Left ventricle myocardium inferior (tissue), 1 donor: Measurements from ENCODE around the gene CEP41. TPM values are rescaled to one million over a fixed set of nuclear protein-coding genes. Genes with fewer than 3 reads are reported as not detected.

Experiments
- DNase-seq: peaks from one replicate; pipeline ENCODE4 v3.0.0-alpha.2; 2020
- H3K27ac ChIP-seq: fragments of 200-600 bp; replicated peaks from 2 replicates; pipeline ENCODE4 v1.8.0; 2021
- H3K27me3 ChIP-seq: fragments of 200-600 bp; 2 replicates; pipeline ENCODE4 v1.8.0; 2021; ENCODE audit warnings: low read depth
- H3K36me3 ChIP-seq: fragments of 200-600 bp; 2 replicates; pipeline ENCODE4 v1.8.0; 2021
- H3K4me1 ChIP-seq: fragments of 200-600 bp; 2 replicates; pipeline ENCODE4 v1.8.0; 2021
- H3K4me3 ChIP-seq: fragments of 200-600 bp; 2 replicates; pipeline ENCODE4 v1.8.0; 2021; ENCODE audit warnings: mild to moderate bottlenecking, moderate library complexity
- H3K9me3 ChIP-seq: fragments of 200-600 bp; replicated peaks from 2 replicates; pipeline ENCODE4 v1.8.0; 2021
- intact Hi-C: fragments of 100-400 bp; cut with micrococcal nuclease; formaldehyde crosslinking; loops from one replicate; pipeline ENCODE4 v1.11.0; 2022
- total RNA-seq: library from RNA; stranded (reverse); fragmentation: NEBNext Ultra II Directional; extraction: Animal tissue kit (Norgen Biotek cat#: 25700); gene quantifications from one replicate; pipeline ENCODE4 v1.2.1, GENCODE V29; 2021
- TF ChIP-seq, protein P1 (sequence below): fragments of 200-600 bp; IDR thresholded peaks from 2 replicates; pipeline ENCODE4 v1.8.0; 2021; ENCODE audit warnings: antibody characterized with exemption, mild to moderate bottlenecking, borderline replicate concordance
- donor health status: DM: no; HTN: yes; CAD: no; lungs with severe emphysema.

The CEP41 gene
- total RNA-seq, 1 donor from 2014 or later = 5.8 TPM

DNA sequence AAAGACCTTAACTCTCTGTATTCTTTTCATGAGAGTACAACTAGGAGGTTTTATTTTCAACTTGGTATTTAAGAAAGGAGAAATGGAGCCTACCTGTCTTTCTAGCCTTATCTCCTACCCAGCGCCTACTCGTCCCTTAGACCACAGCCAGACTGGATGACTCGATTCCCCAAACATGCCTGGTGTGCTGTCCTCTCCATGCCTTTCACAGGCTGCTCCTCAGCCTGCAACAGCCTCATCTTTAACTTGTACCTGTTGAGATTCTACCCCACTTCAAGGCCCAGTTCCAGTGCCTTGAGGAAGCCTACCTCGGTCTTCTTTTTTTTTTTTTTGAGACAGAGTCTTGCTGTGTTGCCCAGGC is 31.1 kb downstream of the CEP41 start:
- H3K4me1 ChIP-seq = peaks cover 7% of the 10 kb centered on the region
- intact Hi-C loops = no loop called here

DNA sequence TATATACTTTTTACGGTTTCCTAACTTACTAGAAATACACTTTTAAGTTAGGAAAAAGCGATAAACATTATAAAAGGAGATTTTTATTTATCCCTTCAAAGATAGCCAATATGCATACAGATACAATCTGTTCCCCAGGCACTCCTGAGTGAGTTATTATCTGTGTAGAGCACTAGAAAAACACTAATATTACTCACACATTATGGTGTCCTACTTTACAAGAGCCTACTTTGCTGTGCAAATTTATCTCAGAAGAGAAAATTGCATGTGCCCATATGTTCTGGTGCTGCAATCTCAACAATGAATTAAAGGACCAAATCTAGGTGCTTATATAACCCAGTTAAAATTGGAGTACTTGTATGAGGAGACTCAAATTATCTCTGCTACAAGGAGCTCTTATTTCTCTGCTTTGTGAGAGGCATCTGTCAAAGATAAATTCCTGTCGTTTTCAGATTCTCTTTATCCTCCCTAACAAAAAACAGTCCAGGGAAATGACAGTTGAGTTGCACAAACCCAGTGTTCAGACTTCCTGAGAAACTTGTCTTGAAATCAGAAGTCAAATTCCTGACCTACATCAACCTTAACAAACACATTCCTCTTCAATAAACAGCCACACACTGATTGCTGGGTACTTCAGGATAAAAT is 31.6 kb downstream of the CEP41 start:
- Histone ChIP-seq H3K4me1 (peaks cover 7% of the 10 kb centered on the region), H3K27me3 (no peaks in the 10 kb centered on the region), H3K27ac (no peak overlapping the region), H3K9me3 (no peaks in the 10 kb centered on the region), H3K36me3 (peaks cover 5% of the 10 kb centered on the region), H3K4me3 (no peak overlapping the region)
- no peak for DNase-seq
- intact Hi-C loops = no loop called here
- TF ChIP-seq, protein P1, sequence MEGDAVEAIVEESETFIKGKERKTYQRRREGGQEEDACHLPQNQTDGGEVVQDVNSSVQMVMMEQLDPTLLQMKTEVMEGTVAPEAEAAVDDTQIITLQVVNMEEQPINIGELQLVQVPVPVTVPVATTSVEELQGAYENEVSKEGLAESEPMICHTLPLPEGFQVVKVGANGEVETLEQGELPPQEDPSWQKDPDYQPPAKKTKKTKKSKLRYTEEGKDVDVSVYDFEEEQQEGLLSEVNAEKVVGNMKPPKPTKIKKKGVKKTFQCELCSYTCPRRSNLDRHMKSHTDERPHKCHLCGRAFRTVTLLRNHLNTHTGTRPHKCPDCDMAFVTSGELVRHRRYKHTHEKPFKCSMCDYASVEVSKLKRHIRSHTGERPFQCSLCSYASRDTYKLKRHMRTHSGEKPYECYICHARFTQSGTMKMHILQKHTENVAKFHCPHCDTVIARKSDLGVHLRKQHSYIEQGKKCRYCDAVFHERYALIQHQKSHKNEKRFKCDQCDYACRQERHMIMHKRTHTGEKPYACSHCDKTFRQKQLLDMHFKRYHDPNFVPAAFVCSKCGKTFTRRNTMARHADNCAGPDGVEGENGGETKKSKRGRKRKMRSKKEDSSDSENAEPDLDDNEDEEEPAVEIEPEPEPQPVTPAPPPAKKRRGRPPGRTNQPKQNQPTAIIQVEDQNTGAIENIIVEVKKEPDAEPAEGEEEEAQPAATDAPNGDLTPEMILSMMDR = no peak

More for the DNA sequence above, 31.1 kb downstream of the CEP41 start:
- peaks cover under 1% of the 10 kb centered on the region for H3K36me3 ChIP-seq
- H3K27ac ChIP-seq = no peak overlapping the region
- H3K4me3 ChIP-seq = no peak overlapping the region
- H3K9me3 ChIP-seq = no peaks in the 10 kb centered on the region
- no peaks in the 10 kb centered on the region for H3K27me3 ChIP-seq
- DNase-seq = no peak
- TF ChIP-seq, protein P1 = no peak

DNA sequence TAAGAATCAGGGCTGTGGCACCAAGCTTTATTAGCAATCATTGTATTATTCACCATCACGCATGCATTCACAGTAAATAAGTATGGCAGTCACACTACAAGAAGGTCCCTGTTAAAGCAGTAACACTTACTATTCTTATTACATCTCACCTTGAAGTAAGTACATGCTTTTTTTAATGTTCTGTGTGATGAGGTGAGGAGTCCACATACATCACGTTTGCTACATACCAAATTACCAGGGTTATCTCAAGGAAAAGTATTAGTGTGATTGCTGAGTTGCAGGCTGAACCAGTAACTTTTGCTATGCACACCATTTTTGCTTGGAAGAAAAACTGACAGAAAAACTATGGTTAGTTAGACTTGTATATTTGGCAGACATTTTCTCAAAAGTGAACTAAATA is 35.8 kb downstream of the CEP41 start:
- intact Hi-C loops = no loop called here
- no peak overlapping the region for H3K27ac ChIP-seq

DNA sequence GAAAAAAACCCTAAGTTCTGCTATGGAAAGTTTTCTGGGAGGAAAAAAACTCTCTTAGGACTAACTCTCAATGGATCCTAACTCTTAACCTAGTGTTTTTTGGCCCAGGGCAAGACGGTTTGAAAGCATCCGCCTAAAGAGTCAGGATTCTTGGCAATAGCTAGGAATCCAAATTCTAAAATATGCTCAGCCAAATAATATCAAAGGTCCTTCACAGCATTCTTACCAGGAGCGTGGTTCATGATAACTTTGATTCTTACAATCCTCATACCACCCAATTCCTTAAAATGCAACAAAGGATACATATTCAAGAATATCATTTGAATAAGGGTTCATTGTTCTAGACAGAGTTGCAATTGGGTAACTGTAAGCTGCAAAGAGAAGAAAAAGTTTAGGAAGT is 39.2 kb downstream of the CEP41 start:
- TF ChIP-seq, protein P1 = no peak
- no peaks in the 10 kb centered on the region for H3K9me3 ChIP-seq
- peaks cover 40% of the 10 kb centered on the region for H3K36me3 ChIP-seq
- no peaks in the 10 kb centered on the region for H3K27me3 ChIP-seq
- H3K4me3 ChIP-seq = no peak overlapping the region
- no peak for DNase-seq
- no peak overlapping the region for H3K27ac ChIP-seq
- intact Hi-C loops = no loop called here
- no peaks in the 10 kb centered on the region for H3K4me1 ChIP-seq

More for the DNA sequence above, 35.8 kb downstream of the CEP41 start:
- Histone ChIP-seq H3K27me3 (no peaks in the 10 kb centered on the region), H3K36me3 (peaks cover 22% of the 10 kb centered on the region), H3K9me3 (no peaks in the 10 kb centered on the region), H3K4me1 (peaks cover 7% of the 10 kb centered on the region), H3K4me3 (no peak overlapping the region)
- TF ChIP-seq, protein P1 = no peak
- no peak for DNase-seq

- Histone ChIP-seq H3K36me3 (peaks cover 40% of the 10 kb centered on the region), H3K4me3 (no peak overlapping the region), H3K27ac (no peak overlapping the region), H3K27me3 (no peaks in the 10 kb centered on the region), H3K4me1 (no peaks in the 10 kb centered on the region), H3K9me3 (no peaks in the 10 kb centered on the region)
- intact Hi-C loops = no loop called here
- DNase-seq = no peak
- TF ChIP-seq, protein P1 = no peak
Measured at GRCh38 chr7:130401101-130401500, 39.7 kb downstream of the CEP41 start.
